Measurements from ENCODE around the gene JADE2. TPM values are rescaled to one million over a fixed set of nuclear protein-coding genes. Genes with fewer than 3 reads are reported as not detected.

Gene JADE2
- total and polyA plus RNA-seq, 2 of the 8 experiments (the other 6 are each of a cell fraction or from before 2014, with no cell fraction given), result 19.2 to 55.8 TPM

- H3K79me2 ChIP-seq (ENCODE audit: control insufficient read depth in 1 of 2, insufficient read depth in 2 of 2, low read length in 2 of 2), result peaks cover 27 to 79% of the 10 kb centered on the region in 2 experiments
- H2AFZ ChIP-seq (ENCODE audit: low read length), result no peak overlapping the region
- H3K4me2 ChIP-seq (ENCODE audit: insufficient read depth in 1 of 2, low read depth in 2 of 2, low read length in 2 of 2), result 0 out of 4 replicates have a peak overlapping the region, but pooled peaks of 1 of the 2 experiments have one; percentile 6
- WGBS, 2 experiments (ENCODE audit: extremely low coverage in 1 of 2, insufficient coverage in 1 of 2, insufficient read length in 1 of 2, insufficient replicate concordance in 2 of 2, low coverage in 1 of 2, low lambda C conversion rate in 2 of 2, missing lambda C conversion rate in 1 of 2), result 85% methylated on average over 8 of the region's 8 CpGs; no CpG with 5 or more reads in 1 of the 2 experiments
- no peak overlapping the region for H2BK120ac ChIP-seq (replicated peaks; ENCODE audit: low read depth, low read length)
- H3K56ac ChIP-seq (replicated peaks; ENCODE audit: insufficient read length, low read depth, low read length), result no peak overlapping the region
- H3K4ac ChIP-seq (replicated peaks; ENCODE audit: insufficient read length, low read depth, low read length), result no peak overlapping the region
- H2BK5ac ChIP-seq (ENCODE audit: low read depth, low read length), result 0 out of 2 replicates have a peak overlapping the region, but pooled peaks have one; percentile 36
- no peak overlapping the region for H3K23ac ChIP-seq (ENCODE audit: insufficient read length)
- DNase-seq (ENCODE audit: low read depth in 1 of 2, low spot score in 2 of 2), result no peak
- H3K36me3 ChIP-seq (ENCODE audit: control insufficient read depth in 2 of 4, insufficient read depth in 4 of 4, low read length in 3 of 4), result no peaks in the 10 kb centered on the region
- 0 out of 2 replicates have a peak overlapping the region, but pooled peaks have one; percentile 24 for H3K18ac ChIP-seq (ENCODE audit: extremely low read depth, low read length)
- no peak overlapping the region for H4K5ac ChIP-seq (ENCODE audit: insufficient read length, low read depth, low read length)
- no peaks in the 10 kb centered on the region for H3K27me3 ChIP-seq (replicated peaks in 1 of 4; ENCODE audit: control insufficient read depth in 3 of 4, extremely low read depth in 1 of 4, insufficient read depth in 3 of 4, low read length in 3 of 4)
- no peak overlapping the region for H3K9ac ChIP-seq (replicated peaks in 1 of 4; ENCODE audit: extremely low read depth in 1 of 4, low read depth in 3 of 4, low read length in 3 of 4)
- H2BK20ac ChIP-seq (ENCODE audit: low read length), result no peak overlapping the region
- peak overlapping the region; percentile 32; the same call in 1 of the 2 replicates for H2AK5ac ChIP-seq (ENCODE audit: low read depth, low read length)
- H2BK12ac ChIP-seq (ENCODE audit: low read depth, low read length), result no peak overlapping the region
- H3K27ac ChIP-seq (ENCODE audit: low read depth, low read length), result no peak overlapping the region
- FAIRE-seq, result no peak
- ChIA-PET CTCF (ENCODE audit: partially characterized antibody) (interaction anchor here (0.8 to 10.9 kb wide), 16 partner anchors 13 to 119 kb away, joined by 3 to 121 read pairs (median 5); partner anchors contain the start of gene CDKN2AIPNL), POLR2A (ENCODE audit: partially characterized antibody) (interaction anchor here (0.6 to 2.4 kb wide), 14 partner anchors 10 to 325 kb away, joined by 3 to 8 read pairs (median 4); partner anchors contain the start of genes PPP2CA and UBE2B)
- H2BK15ac ChIP-seq (ENCODE audit: low read length), result no peak overlapping the region; the same call in 1 of the 2 replicates
- no peaks in the 10 kb centered on the region for H4K20me1 ChIP-seq (replicated peaks in 1 of 2; ENCODE audit: control insufficient read depth in 1 of 2, insufficient read depth in 2 of 2, low read length in 2 of 2)
- no peak overlapping the region for H3K4me3 ChIP-seq (ENCODE audit: extremely low read depth in 1 of 4, insufficient read depth in 2 of 4, low read depth in 3 of 4, low read length in 4 of 4)
- peaks cover 21 to 42% (median 34%) of the 10 kb centered on the region in 4 experiments for H3K4me1 ChIP-seq (replicated peaks in 1 of 4; ENCODE audit: control insufficient read depth in 3 of 4, insufficient read depth in 4 of 4, low read length in 3 of 4)
- H3K23me2 ChIP-seq (ENCODE audit: low read depth, low read length), result peaks cover 7% of the 10 kb centered on the region; the same call in 1 of the 2 replicates
- H4K8ac ChIP-seq (ENCODE audit: extremely low read depth, insufficient read depth, low read length), result no peak overlapping the region
- no peak overlapping the region for H4K91ac ChIP-seq (replicated peaks; ENCODE audit: insufficient read length, low read length)
- H3K79me1 ChIP-seq (ENCODE audit: low read depth, low read length), result peaks cover 38% of the 10 kb centered on the region
- H3K9me3 ChIP-seq (ENCODE audit: insufficient read depth in 2 of 2, low read depth in 1 of 2, low read length in 1 of 2), result no peaks in the 10 kb centered on the region
- H3K14ac ChIP-seq (ENCODE audit: insufficient read length), result no peak overlapping the region
- TF ChIP-seq ASH2L (IDR thresholded peaks at IDR 0.05; ENCODE audit: low read length), result no peak
- no peak for TF ChIP-seq MAX (IDR thresholded peaks at IDR 0.05)
- TF ChIP-seq POLR2AphosphoS5 (IDR thresholded peaks at IDR 0.05; ENCODE audit: low read depth, low read length), result no peak
- no peak for TF ChIP-seq YY1 (IDR thresholded peaks at IDR 0.05; ENCODE audit: low read depth, low read length)
- no peak for TF ChIP-seq RBBP5 (IDR thresholded peaks at IDR 0.05; ENCODE audit: borderline replicate concordance, low read depth, low read length)
- TF ChIP-seq ZNF274 (IDR thresholded peaks at IDR 0.05; ENCODE audit: borderline replicate concordance, extremely low read depth, low read length), result no peak
- TF ChIP-seq GABPA (IDR thresholded peaks at IDR 0.05; ENCODE audit: borderline replicate concordance, insufficient read depth, low read length), result no peak
- TF ChIP-seq POU5F1 (IDR thresholded peaks at IDR 0.05; ENCODE audit: low read depth, low read length), result no peak
- no peak for TF ChIP-seq BCL11A (IDR thresholded peaks at IDR 0.05; ENCODE audit: low read depth in 2 of 2, low read length in 2 of 2)
- TF ChIP-seq MAFK (IDR thresholded peaks at IDR 0.05; ENCODE audit: low read depth, low read length), result no peak
- TF ChIP-seq TAF1 (IDR thresholded peaks at IDR 0.05; ENCODE audit: low read depth, low read length), result no peak
- no peak for TF ChIP-seq CBX5 (IDR thresholded peaks at IDR 0.05; ENCODE audit: low read depth, low read length)
These were observed 5.0 kb downstream of the JADE2 start for GRCh38 chr5:134530301-134531077.

All from H1 (cell line).